ENCODE measurements around the gene PCDHGC5.

DNA sequence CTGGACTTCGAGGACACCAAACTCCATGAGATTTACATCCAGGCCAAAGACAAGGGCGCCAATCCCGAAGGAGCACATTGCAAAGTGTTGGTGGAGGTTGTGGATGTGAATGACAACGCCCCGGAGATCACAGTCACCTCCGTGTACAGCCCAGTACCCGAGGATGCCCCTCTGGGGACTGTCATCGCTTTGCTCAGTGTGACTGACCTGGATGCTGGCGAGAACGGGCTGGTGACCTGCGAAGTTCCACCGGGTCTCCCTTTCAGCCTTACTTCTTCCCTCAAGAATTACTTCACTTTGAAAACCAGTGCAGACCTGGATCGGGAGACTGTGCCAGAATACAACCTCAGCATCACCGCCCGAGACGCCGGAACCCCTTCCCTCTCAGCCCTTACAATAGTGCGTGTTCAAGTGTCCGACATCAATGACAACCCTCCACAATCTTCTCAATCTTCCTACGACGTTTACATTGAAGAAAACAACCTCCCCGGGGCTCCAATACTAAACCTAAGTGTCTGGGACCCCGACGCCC is 11.8 kb upstream of the PCDHGC5 start:
- TF ChIP-seq, protein P1, sequence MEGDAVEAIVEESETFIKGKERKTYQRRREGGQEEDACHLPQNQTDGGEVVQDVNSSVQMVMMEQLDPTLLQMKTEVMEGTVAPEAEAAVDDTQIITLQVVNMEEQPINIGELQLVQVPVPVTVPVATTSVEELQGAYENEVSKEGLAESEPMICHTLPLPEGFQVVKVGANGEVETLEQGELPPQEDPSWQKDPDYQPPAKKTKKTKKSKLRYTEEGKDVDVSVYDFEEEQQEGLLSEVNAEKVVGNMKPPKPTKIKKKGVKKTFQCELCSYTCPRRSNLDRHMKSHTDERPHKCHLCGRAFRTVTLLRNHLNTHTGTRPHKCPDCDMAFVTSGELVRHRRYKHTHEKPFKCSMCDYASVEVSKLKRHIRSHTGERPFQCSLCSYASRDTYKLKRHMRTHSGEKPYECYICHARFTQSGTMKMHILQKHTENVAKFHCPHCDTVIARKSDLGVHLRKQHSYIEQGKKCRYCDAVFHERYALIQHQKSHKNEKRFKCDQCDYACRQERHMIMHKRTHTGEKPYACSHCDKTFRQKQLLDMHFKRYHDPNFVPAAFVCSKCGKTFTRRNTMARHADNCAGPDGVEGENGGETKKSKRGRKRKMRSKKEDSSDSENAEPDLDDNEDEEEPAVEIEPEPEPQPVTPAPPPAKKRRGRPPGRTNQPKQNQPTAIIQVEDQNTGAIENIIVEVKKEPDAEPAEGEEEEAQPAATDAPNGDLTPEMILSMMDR (IDR thresholded peaks at IDR 0.05), result no peak
- no peak for TF ChIP-seq ZFX (IDR thresholded peaks at IDR 0.05; ENCODE audit: borderline replicate concordance)

Measured in 22Rv1 (cell line).